ENCODE data around the gene KCTD15. TPM values are rescaled to one million over a fixed set of nuclear protein-coding genes. Genes with fewer than 3 reads are reported as not detected.

The KCTD15 gene
- total RNA-seq, 1 donor from 2014 or later: 49.3 TPM

DNA sequence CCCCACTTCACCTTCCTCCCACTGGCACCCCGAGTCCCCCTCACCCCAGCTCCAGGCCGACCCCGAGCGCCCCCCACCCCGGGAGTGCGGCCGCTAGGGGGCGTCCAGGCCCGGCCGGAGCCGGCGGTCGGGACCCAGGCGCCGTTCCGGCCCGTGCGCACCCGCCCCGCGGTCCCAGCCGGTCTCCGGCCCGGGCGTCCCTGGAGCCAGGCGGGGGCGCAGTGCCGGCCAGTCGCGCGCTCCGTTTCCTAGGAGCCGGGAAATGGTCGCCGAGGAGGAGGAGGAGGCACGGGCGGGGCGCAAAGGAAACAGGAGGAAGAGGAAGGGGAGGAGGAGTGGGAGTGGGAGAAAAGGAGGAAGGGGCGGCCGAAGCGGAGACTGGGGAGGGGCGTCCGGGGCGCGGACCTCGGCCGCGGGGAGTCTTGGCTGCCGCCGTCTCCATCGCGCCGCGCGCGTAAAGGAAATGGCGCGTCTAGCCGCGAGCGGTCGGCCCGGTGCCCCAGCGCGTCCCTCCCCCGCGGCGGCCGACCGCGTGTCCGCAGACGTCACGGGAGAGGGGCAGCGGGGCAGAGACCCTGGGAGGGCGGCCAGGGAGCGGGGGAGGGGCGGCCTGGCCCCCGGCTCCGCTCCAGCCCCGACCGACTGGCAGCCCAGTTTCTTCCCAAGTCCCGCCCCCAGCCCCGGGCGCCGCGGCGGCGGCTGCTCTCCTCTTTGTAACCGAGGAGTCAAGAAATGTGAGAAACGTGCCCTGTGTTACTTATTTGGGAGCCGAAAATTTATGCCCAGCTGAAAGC is 1.1 kb upstream of the KCTD15 start:
- peak; percentile 80 for DNase-seq (ENCODE audit: low spot score)

DNA sequence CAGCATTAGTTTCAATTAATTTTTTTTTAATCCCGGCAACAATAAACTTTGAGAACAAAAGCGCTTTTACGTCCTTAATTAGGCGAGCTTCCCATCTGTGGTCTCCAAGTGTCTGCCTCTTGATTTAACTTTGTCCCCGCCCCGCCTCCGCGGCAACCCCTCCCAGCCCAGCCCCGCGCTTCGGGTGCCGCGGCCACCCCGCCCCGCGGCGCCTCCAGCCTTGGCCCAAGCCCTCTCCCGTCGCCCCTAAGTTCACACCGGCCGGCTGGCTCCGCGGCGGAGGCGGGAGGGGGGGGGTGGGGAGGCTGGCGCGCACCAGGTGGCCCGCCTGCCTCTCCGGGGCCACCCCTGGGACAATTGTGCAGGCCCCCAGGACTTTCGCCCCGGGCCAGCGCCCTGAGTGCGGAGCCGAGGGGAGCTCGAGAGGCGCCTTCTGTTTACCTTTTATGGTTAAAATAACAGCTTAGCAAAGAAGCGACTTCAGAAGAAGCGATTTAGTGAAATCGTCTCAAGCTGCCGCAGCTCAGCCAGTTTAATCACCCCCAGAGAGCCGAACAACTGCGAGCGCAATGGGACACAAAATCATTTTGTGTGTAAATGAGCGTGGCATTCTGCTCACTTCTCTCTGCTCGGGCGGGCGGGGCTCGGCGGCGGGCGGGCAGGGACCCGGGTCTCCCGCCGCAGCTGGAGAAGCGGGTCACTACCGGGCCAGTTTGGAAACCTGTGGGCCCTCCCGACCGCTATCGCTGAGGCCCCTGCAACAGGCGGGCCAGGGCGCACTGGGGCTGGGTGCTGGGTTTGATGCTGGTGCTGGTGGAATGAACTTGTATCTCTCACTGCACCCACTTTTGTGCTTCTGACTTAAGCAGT is 1.4 kb downstream of the KCTD15 start:
- DNase-seq (ENCODE audit: low spot score): peak; percentile 65

DNA sequence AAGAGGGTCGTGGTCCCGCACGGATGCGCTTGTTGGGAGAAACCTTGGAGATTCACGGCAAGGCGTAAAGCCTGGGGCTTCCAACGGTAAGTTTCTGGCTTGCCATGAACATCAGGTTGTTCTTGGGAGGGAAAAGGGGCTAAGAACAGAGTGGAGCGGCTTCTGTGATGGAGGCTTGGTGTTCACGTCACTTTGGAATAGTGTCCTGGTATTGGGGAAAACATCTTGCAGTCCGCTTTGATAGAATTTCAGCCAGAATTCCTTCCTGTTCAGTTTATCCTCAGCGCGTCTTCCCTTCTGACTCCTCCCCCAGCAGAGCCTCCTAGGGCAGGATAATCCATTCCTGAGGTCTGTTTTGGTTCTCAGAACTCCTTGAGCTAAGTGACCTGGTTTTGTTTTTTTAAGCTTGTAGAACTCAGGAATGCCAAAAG is 2.0 kb downstream of the KCTD15 start:
- no peak for DNase-seq (ENCODE audit: low spot score)

DNA sequence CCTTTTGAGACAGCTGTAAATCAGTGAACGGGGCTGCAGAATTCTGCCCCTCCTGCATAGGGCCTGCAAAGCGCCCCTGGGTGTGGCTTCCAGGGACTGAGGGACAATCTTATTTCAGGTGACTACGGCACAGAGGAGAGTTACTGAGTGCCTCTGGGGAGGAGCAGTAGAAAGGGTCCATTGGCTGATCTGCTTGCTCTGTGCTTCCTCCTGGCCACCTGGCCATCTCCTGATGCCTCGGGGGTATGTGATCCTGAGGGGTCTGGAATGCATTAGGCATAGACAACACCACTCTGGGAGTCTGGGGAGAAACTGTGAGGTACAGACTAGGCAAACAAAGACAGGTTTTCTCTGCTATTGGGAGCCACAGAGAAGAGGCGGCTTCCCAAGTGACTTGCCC is 2.8 kb downstream of the KCTD15 start:
- DNase-seq (ENCODE audit: low spot score): no peak

DNA sequence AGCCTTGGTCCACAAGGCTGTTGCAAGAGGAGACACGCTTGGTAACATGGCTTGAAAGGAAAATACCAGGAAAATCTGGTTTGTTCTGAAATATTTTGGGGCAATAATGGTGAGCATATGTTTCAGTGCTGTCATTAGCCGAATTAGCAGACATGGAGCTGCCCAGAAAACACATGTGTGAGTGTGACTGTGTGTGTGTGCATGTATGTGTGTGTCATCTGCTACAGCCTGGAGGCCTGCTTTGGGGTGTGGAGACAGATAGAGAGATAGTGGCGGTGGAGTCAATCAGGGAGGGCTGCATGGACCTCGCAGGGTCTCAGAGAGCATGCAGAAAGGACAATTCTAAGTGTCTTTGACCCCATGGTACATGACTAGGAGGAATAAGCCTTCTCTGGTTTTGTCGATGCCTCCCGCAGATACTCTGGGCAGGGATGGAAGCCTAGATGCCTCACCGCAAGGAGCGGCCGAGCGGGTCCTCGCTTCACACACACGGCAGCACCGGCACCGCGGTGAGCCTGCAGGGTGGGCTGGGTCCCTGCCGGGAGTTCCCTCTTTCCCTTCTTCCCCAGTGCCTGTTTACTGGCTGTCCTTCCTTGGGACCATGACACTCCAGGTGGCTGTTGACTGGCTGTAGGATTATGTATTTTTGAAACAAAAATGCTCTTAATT is 3.5 kb downstream of the KCTD15 start:
- no peak for DNase-seq (ENCODE audit: low spot score)

DNA sequence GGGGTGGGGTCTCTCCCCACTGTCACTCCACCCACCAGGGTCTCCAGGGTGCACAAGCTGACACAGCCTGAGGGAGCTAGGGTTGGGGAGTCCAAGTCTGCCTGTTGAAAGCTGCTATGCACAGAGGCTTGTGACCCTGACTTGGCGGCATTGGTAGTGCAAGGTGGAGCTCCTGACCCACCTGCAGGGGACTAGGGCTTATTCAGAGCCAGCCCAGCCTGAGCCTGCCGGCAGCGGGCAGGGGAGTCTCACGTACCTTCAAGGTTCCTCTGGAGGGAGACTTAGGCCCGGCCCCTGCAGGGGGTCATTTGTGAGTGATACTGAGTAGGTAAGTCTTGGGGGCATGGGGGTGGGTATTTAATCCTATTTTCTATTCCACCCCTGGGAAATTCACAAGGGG is 4.7 kb downstream of the KCTD15 start:
- DNase-seq (ENCODE audit: low spot score): no peak

DNA sequence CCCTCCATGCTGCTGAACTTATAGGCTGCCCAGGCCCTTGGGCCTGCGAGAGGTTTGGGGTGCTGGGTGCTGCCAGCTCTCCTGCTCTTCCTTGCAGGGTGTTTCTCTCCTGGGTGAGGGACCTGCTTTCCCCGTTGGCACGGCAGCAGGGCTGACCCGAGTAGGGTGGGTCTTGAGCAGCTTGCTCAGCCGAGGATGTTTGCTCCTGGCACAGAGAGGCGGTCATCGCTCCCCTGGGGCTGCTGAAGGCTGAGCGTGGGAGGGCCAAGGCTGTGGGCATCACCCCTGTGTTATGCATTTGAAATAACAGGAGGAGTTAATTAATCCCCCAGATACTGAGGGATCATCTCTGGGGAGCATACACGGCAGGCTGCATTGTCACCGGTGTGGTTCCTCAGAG is 5.3 kb downstream of the KCTD15 start:
- DNase-seq (ENCODE audit: low spot score): no peak

DNA sequence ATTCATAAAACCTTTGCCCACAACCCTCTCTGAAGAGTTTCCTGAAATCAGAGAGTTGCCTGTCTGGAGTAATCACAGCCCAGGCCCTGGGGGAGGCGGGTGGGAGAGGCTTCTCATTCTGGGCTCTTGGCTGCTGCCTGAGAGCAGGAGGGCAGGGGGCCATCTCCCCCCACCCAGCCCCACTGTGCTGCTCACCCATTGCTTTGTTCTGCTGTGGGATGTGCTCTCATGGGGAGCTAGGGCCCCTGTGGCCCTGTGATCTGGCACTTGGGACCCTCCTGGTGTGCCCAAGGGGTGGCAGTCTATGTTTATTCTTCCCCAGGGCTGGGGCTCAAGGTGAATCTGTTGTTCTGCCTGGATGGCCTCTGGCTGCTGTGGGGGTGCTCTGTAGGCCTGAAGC is 6.1 kb downstream of the KCTD15 start:
- DNase-seq (ENCODE audit: low spot score): no peak

DNA sequence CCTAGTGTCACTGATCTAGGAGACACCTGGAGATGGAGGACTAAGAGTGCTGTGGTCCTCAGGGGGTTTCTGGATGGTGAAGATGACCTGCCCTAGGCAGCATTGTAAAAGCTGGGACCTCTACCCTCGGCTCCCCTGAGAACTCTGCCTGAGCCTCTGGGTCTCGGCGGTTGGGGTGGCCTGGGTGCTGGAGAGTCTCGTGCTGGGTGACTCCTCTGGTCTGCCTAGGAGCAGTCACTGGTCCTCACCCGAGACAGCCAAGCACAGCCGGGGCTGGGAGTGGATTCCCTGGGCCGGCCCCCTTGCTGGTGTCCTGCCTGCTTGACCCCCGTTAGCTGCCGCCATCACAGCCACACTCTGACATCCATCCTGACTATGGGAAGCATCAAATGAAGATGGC is 6.7 kb downstream of the KCTD15 start:
- DNase-seq (ENCODE audit: low spot score): no peak

DNA sequence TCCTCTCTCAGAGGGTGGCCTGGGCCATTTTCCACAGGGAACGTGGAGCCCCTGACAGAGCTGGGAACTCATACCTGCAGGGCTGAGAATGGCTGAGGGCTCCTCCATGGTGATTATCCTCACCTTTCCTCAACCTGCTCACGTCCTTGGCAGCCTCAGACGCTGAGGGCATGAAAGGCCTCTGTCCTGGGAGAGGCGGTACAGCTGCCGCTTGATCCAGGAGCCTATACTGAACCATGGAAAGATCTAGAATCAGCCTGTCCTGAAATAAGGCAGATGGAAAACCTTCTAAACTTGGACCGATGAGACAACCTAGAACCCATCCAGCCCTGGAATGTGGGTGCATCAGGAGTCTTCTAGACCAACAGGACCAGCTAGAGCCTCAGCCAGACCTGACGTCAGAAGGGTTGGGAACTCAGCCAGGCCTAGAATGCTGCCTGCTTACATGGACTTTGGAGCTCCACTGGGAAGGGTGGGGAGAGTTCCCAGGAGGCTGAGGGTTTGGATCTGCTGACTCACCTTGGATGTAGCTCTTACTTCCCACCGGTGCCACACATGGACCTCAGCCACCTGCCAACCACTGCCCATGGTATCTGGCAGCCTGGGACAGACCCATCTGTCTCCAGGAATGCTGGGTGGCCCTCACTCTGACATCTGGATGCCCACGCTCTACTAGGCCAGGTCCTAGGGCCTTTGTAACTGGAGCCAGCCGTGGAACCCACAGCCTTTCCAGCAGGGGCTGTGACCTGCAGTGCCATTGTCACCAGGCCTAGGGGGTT is 7.5 kb downstream of the KCTD15 start:
- DNase-seq (ENCODE audit: low spot score): peak; percentile 78

DNA sequence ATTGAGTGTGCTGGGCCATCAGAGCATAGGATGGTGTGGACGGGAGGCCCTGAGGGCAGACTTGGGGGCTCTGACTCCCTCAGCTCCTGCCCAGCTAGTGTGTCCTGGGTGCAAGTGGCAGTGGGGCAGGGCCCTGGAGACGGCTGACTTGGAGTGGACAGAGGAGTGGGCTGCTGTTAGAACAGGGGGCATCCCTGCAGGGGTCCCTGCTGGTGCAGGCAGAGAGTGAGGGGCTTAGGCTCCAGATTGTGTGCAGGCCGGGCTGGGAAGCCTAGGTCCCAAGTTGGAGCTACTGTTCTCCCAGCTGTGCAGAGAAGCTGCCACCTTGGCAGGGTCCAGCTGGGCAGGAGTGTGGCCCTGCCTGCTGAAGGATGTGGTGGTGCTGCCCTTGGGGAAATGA is 8.6 kb downstream of the KCTD15 start:
- no peak for DNase-seq (ENCODE audit: low spot score)

DNA sequence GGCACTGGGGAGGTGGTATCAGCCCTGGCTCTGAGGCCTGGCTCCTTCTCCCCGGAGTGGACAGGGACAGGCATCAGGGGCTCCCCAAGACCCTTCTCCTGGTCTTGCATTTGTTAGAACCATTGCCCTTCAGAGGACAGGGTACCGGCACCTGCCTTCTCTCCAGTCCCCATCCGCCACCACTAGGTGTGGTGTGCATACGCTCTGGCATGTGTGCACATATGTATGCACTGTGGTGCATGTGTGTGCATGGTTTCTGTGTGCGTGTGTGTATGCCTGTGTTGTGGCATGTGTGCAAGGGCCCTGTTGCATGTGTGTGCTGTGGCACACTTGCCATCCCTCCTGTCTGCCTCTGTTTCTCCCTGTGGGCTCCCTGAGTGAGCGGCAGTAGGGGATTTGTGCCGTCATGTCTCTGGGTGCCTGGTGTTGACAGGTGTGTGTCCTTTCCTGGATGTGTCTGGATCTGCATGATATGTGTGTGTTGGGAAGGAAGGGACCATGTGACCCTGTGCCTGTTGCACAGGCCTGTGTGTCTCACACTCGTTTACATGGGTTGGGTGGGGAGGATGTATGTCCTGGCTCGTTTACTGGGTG is 9.3 kb downstream of the KCTD15 start:
- DNase-seq (ENCODE audit: low spot score): no peak

DNA sequence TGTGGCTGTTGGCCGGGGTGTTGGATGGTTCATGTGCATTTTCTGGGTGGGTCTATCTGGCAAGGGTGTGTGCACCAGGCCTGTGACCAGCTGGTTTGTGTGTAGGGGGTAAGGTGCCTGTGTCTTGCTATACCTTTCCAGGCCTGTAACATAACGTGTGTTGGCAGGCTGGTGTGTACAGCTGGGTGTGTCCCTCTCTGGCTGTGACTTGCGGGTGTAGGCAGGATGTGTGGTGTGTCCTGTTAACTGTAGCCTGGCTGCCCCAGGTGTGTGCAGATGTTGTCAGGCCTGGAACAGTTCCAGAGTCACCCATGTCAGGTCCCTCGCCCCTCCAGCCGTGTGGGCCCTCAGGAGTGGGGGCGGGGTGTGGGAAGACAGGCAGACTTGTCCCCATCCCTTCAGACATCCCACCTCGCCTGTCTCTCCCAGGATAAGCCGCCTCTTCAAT is 9.8 kb downstream of the KCTD15 start:
- DNase-seq (ENCODE audit: low spot score): no peak

DNA sequence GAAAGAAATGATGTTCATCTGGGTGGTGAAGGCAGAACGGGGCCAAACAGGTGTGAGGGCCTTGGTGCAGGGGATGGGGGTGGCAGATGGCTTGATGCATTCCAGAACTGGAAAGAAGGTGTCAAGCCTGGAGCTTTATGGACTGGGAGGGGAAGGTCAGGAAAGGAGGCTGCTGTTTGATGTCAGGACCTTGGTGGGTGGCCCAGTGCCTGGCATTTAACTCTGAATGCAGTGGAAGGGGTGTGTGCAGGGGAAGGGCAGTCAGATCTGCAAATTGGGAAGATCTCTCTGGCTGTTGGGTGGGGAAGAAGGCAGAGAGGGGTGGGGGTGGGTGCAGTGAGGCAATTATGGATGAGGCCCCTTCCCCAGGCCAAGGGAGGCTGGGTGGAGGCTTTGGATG is 11.7 kb downstream of the KCTD15 start:
- no peak for DNase-seq (ENCODE audit: low spot score)

DNA sequence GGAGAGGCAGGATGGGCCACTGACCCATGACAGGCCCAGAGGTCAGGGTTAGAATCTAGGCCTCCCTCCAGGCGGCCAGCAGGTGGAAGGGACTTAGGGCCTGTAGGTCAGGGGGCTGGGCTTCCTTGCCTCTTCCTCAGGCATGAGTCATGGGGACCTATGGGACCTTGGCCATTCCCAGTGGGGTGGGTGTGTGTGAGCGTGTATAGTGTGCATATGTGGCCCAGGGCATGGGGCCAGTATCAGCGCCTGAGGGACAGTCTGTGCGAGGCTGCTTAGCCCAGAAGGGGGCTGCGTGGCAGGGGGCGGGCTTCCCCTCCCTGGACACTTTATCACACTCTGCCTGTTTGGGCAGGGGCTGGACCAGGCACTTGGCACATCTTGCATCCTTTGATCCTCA is 13.3 kb downstream of the KCTD15 start:
- DNase-seq (ENCODE audit: low spot score): no peak

DNA sequence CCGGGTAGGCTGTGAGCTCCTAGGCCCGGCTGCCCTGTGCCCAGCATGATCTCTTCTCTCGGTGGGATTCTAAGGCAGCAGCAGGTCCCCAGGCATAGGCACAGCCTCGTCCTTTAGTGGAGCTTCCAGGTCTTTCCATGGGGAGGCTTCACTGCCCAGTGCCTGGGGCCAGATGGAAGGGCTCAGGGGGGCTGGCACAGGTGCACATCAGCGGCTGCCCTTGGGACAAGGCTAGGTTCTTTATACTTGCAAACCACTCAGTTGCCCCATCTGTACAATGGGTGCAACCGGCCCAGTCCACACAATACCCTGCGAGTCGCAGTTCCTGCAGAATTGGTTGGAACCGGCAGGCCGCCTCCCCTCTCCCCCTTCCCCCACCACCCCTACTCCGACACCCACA is 14.2 kb downstream of the KCTD15 start:
- DNase-seq (ENCODE audit: low spot score): no peak

DNA sequence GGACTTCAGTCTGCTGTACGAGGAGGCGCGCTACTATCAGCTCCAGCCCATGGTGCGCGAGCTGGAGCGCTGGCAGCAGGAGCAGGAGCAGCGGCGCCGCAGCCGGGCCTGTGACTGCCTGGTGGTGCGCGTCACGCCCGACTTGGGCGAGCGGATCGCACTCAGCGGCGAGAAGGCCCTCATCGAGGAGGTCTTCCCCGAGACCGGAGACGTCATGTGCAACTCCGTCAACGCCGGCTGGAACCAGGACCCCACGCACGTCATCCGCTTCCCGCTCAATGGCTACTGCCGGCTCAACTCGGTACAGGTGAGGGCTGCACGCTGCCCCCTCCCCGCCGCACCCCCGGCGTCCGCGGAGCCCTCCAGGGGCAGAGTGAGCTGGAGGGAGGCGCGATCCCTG is 14.6 kb downstream of the KCTD15 start:
- no peak for DNase-seq (ENCODE audit: low spot score)

DNA sequence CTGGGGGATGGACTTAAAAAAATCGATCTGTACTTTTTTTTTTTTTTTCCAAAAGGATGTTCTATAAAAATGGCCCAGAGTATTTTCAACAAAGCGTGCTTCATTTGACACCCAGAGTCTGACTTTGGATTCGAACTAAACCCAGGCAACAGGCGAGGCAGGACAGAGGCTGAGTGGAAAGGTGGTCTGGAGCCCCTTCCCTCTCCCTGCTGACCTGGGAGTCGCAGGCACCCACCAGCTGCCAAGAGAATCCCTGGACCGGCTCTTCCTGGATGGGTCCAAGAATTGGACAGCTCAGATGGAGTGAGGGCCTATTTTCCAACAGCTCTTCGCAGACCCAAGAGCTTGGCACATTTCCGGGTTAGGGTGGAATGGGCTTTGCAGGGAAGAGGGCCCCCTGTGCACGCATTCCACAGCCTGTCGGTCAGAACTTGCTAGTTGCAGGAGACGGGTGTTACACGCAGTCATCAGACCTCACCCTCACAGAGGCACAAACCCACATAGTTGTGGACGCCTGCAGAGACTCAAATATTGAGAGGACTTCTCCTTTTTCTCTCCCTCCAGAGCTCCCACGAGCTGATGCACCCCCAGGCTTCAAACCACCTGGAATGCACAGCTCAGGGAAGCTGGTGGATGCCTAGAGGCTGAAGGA is 15.2 kb downstream of the KCTD15 start:
- no peak for DNase-seq (ENCODE audit: low spot score)

DNA sequence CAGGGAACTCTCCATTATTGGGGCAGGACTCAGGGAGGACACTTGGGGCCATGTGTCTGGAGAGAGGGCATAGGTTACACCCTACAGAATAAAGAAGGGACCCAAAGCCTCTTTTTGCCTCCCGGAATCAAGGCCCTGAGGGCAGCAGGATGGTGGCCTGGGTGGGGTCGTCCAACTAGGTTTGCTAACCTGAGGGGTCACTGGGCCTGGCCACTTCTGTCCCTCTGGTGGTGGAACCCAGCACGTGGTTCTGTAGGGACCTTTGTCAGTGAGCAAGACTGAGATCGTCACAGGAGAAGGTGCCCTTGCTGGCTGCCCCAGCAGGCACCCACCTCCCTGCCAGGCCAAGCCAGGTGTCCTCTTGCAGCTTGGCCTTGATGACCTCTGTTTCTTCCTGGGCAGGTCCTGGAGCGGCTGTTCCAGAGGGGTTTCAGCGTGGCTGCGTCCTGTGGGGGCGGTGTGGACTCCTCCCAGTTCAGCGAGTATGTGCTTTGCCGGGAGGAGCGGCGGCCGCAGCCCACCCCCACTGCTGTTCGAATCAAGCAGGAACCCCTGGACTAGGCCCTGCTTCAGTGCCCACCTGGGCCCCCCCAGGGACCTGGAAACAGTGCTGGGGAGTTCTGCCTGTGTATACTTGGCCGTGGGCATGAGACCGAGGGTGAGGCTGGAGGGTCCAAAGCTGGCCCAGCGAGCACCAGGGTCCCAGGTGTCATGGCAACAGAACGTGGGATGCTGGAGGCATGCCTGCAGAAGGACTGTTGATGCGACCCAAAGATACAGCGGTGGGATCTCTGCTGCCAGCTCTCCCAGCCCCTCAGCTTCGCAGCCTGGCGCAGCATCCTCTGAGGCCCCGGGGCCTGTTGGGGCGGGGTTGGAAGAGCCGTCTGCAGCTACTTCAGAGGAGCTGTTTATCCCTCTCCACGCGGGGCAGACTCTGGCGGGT is 16.0 kb downstream of the KCTD15 start:
- DNase-seq (ENCODE audit: low spot score): no peak

Measured in ureter (tissue), 1 donor.